ENCODE data around the gene CRISPLD2.
"Not testable (repeated sequence)": the region's sequence is repeated elsewhere in the genome, so short reads cannot be mapped to it uniquely, and the experiment has no call there.

The CRISPLD2 gene

DNA sequence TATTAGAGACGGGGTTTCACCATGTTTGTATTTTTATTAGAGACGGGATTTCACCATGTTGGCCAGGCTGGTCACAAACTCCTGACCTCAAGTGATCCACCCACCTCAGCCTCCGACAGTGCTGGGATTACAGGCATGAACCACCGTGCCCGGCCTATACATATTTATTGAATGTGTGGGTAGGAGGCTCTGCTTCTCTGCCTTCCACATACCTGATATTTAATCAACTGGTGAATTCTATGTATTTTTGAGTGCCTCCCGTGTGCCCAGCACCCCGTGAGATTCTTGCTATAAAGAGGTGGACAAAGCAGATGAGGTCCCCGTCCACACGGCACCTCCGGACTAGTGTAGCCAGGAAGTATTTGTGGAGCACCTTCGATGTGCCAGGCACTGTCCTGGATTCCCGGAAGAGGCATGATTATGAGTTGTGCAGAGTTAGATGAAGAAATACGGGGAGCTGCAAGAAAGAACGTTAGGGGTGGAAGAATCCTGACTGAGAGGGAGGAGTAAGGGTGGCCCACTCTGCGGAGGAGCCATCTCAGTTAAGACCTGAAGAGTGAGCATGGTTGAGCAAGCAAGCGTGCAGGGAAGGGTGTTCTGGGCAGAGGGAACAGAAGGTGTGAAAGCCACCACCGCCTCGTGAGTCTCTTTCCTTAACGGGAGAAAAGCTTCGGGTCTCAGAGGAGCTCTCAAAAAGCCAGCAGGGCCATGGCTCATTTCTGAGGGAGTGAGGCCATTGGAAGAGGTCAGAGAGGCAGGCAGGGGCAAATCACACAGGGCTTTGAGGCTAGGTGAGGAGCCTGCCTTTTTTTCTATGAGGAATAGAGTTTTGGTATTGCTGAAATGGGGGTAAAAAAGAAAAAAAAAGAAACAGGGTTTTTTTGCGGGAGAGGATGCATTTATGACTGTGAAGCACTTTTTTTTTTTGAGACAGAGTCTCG lies 21.2 kb downstream of the CRISPLD2 start:
- DNase-seq (ENCODE audit: low spot score) = no peak

DNA sequence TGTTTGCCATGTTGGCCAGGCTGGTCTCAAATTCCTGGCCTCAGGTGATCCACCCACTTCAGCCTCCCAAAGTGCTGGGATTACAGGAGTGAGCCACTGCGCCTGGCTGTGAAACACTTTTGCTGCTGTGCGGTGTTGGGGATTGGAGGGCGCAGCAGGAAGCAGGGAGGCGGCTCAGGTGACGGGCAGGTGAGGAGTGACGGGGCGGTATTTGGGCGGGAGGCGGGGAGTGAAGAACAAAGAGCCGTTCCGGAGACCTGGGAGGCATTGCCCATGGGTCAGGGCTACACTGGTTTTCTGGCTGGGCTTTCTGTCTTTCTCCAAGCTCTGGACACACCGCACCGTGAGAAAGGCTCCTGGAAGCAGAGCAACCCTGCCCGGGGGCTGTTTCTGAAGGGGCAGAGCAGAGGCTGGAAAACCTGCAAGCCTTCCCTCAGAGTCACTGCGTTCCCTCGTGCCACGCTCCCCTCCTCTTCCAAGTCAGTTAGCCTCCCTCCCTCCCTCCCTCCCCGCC lies 22.1 kb downstream of the CRISPLD2 start:
- DNase-seq (ENCODE audit: low spot score) = no peak

DNA sequence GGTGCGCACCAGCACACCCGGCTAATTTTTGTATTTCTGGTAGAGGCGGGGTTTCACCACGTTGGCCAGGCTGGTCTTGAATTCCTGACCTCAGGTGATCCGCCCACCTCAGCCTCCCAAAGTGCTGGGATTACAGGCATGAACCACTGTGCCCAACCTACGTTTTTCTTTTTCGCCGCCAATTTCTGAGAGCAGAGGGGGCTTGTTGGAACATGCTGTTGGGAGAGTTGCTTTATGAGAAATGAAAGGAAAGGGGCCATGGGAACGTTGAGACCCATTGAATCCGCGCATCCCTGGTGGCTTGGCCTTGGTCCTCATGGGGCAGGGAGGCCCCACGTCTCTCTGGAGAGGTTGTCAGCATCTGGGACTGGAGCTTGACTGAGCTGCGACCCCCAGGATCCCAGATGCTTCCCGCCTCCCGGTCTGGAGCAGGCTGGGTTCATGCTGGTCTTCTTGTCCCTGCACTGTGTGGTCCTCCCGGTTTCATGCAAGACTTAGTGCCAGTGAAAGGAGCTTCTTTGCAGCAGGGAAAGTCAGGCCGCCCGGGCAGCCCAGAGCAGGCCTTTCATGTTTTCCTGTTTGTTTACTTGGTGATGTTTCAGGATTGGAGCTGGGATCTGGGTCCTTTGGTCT lies 22.8 kb downstream of the CRISPLD2 start:
- no peak for DNase-seq (ENCODE audit: low spot score)

DNA sequence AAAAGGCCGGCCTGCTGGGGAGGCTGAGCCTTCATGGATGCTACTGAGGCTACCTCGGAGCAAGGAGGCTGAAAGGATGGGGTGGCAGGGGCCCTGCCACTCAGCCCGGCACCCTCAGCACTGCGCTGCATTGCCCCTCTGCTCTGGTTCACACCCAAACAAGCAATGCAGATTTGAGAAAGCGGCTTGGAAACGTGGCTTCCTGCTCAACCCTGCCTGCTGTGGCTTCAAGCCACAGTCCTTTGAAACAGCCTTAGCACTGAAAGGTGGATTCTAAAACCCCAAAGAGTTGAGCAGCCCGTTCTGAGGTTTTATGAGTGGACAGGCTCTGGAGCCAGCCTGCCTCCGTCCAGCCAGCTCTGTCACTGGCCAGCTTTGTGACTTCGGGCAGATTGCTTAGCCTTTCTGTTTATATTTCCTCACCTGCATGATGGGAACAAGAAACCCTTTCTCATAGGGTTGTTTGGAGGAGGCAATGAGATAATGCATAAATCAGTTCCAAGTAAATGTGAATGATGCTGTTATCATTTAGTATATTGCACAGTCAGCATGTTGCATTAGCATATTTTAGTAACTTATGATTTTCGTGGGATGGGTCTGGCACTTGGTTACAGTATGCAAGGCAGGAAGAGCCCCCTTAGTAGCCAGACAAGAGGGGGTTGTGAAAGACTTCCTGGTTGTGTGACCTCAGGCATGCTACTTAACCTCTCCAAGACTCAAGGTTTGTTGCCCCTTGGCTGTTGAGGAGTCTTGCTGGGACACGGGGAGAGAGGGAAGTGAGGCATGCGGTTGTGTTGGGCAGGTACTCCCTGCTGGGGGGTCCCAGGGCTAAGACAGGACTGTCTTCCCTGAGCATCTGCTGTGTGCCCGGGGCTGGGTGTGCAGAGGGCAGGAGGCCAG lies 23.6 kb downstream of the CRISPLD2 start:
- no peak for DNase-seq (ENCODE audit: low spot score)

DNA sequence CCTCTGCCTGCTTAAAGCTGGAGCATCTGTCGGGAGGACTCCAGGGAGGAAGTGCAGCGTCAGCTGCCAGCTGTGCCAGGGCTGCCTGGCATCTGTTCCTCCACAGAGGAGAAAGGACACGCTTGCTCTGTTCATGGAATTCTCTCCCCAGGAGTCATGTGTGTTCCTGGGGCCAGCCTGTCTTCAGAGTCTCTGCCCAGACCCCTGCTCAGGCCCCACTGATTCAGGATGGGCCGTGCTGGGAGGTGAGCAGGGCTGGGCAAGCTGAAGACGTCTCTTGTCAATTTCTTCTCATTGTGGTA lies 24.2 kb downstream of the CRISPLD2 start:
- DNase-seq (ENCODE audit: low spot score) = no peak

DNA sequence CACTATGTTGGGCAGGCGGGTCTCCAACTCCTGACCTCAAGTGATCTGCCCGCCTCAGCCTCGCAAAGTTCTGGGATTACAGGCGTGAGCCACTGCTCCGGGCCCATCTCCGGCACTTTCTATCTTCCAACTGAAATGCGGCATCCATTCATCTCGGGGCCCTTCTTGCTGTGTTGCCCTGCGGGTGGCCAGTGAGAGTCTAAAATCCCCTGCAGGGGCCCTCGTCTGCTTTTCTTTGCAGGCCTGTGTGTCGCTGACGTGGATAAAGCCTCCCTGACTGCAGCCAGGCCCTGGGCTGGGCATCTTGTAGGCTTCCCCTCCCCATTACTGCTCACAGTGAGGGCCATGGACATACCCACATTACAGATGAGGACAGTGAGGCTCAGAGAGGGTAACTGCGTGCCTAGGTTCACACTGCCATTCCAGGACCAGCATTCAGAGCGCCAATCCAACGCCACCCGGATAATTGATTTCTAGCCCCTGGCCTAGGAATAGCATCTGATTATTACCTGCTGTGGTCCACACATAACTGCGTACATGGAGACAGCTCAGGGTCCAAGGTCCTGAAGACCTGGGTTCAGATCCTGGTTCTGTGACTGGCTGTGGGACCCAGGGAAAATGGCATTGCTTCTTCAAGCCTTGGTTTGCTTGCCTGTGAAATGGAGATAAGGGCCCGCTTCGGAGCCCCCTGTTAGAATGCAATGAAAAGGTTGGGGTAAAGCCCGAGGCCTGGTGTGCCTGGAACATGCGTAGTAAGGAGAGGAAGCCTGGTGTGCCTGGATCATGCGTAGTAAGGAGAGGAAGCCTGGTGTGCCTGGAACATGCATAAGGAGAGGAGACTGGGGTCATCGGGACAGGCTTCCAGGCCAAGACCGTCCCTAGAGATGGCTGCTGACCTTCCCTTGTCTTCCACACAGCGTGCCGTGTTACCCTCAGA lies 25.0 kb downstream of the CRISPLD2 start:
- DNase-seq (ENCODE audit: low spot score) = no peak

DNA sequence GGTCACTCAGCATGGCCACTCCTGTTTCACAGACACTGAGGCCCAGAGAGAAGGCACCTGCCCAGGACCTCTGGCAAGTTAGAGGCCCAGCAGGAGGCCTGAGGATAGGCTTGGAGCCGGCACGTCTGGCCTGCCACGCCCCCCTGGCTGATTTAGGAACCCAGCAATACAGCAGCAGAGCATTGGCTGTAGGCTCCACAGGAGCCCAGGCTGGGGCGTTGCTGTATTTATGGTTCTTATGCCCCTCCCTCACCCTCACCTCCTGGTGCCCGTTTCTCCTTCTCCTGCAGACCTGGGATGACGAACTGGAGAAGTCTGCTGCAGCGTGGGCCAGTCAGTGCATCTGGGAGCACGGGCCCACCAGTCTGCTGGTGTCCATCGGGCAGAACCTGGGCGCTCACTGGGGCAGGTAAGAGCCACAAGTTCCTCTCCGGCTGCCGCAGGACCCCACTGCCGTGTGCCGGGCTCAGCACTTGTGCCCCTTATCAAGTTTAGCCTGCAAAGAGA lies 25.8 kb downstream of the CRISPLD2 start:
- DNase-seq (ENCODE audit: low spot score) = no peak

DNA sequence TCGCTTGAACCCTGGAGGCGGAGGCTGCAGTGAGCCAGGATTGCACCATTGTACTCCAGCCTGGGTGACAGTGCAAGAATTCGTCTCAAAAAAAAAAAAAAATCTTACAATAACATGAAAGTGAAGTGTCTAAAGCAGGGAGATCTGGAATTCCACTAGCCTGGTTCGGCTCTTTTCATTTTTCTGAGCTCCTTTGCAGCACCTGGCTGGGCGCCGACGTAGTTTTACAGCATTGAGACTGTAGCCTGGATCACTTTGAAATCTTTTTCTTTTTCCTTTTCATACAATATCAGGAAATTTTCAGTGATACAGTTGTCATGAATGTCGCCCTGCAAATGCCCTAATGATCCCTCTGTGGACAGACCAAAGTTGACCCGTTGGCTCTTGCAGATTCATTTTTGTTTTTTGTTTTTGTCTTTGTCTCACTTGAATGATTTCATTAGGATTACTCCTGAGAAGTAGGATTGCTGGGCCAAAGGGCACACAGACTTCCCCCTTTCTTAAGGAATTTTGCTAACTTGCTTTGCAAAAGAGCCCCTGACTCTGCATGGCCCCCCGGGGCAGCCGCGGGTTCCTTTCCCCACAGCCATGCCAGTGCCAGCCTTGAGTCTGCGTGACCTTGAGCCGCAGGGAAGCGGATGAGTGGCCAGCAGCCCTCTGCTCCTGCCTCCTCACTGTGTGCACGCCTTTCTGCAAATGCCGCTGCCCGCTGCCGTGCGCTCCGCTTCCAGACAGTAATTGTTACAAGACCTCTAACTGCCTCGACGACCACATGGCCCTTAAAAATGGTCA lies 28.0 kb downstream of the CRISPLD2 start:
- no peak for DNase-seq (ENCODE audit: low spot score)

DNA sequence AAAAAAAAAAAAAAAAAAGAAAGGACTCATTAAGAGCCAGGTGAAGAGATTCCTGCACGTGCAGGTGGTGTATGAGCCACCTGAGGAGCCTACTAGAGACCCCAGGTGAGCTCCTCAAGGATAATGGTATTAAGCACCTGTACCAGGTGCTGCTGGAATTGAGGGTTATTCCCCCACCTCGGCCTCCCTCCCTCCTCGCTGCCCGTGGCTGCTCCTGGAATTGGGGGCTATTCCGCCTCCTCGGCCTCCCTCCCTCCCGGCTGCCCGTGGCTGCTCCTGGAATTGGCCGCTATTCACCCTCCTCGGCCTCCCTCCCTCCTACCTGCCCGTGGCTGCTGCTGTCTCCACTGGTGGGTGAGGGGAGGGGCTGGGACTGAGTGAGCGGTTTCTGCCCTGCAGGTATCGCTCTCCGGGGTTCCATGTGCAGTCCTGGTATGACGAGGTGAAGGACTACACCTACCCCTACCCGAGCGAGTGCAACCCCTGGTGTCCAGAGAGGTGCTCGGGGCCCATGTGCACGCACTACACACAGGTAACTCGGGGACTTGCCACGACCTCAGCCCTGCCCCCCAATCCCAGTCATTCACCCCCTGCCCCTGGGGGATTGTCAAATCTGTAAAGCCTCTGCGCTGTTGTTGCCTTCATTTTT lies 29.3 kb downstream of the CRISPLD2 start:
- no peak for DNase-seq (ENCODE audit: low spot score)

DNA sequence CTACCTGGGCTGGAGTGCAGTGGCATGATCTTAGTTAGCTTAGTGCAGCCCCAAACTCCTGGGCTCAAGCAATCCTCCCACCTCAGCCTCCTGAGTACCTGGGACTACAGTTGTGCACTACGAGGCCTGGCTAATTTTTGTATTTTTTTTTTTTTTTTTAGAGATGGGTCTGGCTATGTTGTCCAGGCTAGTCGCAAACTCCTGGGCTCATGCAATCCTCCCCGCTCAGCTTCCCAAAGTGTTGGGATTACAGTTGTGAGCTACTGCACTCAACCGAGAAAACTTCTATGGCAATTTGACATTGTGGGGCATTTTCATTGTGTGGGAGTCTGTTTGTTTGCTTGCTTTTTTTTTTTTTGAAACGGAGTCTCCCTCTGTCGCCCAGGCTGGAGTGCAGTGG lies 30.0 kb downstream of the CRISPLD2 start:
- no peak for DNase-seq (ENCODE audit: low spot score)

DNA sequence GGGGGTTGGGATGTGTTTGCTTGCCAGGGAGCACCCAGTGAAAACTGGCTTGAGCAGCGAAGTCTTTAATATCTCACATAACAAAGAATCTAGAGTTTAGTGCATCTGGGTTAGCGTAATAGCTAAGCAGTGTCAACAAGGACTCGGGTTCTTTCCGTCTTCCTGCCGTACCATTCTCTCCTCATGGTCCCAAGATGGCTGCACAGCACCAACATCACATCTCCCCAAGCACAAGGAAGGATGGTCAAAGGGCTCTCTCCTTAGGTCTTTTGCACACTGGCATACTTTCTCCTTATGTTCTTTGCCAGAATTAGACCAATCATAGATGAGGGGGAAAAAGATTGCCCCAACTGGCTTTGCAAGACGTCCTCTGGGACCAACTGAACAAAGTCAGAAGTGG lies 30.9 kb downstream of the CRISPLD2 start:
- no peak for DNase-seq (ENCODE audit: low spot score)

DNA sequence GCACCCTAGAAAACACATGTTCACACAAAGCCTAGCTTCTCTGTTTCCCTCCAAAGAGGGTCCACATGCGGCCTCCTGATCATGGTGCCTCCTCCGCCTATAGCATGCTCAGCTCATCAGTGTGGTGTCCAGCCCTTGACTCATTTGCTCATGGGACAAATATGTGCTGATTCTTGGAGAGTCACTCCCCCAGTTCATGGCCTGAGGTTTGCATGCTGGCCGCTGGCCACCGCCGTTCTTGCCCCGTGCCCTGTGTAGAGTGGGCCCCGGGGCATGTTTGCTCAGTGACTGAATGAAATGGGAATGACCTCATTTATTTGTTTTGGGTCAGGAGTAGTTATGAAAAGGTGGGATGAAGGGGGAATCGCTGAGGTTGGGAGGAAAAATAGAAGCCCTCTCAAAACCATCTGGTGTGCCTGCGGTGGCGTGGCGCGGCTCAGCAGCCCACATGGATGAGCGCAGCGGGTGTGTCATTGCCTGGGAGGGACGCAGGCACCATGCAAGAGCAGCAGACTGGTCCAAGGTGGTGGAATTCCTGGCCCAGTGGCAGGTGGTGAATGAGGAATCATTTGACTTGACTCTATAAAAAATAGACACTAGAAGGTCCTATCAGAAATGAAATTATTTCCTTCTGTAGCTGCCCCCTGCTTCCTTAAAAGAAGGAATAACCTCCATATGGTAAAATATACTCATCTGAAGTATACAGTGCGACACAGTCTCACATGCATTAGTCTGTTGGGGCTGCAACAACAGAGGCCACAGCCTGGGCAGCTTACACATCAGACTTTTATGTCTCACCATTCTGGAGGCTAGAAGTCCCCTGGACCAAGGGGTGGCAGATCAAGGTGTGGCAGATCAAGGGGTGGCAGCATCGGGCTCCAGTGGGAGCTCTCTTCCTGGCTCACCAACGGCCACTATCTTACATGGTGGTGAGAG lies 31.7 kb downstream of the CRISPLD2 start:
- DNase-seq (ENCODE audit: low spot score) = no peak

DNA sequence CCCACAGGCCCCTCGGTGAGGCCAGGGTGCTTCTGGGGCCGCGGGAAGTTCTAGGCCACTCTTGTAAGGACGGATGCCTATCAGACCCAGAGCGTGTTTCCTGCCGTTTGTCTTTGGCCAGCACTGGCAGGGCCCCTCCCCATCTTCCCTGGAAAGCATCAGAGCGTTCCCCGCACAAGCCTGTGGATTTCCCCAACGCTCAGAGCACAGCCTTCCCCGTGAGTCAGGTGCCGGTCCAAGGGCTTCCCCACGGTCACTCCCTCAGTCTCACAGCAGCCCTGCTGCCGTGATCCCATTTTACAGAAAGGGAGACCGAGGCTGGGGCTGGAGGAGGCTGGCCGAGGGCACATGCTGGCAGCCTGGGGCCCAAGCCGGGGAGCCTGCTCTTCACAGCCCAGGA lies 33.7 kb downstream of the CRISPLD2 start:
- no peak for DNase-seq (ENCODE audit: low spot score)

DNA sequence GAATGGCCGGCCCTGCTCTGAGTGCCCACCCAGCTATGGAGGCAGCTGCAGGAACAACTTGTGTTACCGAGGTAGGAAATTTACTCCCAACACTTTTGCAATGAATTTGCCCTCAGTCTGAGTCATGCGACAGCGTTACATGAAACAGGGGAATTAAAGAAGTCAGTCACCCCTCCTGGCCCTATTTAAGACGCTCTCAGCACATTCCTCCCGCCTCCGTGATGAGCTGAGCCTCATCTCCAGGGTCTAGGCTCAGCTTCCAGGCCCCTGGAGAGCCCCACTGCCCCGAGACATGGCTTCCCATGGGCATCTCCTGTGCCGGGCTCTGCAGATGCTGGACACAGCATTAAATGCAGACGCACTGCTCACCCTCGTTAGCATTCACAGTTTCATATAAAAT lies 35.0 kb downstream of the CRISPLD2 start:
- DNase-seq (ENCODE audit: low spot score) = no peak

DNA sequence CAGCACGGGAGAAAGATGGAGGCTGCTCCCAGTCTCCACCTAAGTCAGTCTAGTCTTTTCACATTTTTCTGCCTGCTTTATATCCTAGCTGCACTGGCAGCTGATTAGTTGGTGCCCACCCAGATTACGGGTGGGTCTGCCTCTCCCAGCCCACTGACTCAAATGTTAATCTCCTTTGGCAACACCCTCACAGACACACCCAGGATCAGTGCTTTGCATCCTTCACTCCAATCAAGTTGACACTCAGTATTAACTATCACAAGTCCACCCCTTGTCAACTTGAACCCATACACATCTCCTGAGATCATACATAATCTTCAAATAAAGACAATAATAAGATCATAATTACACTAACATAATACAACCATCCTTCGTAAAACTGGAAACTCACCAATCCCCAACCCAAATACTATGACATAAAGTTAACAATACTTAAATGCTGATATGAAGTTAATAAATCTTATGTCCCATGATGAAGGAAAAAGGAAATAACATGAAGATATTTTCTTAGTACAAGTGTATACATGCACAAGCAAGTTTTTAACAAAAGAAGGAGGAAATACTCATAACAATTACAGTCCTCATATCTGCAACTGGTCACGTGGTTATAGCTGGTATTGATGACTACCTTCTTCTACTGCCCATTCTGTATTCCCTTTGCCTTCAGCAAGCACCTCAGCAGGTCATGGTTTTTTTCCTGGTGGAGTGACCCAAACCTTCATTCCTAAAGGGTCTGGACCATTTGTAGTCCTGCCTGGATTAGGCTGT lies 35.8 kb downstream of the CRISPLD2 start:
- DNase-seq (ENCODE audit: low spot score) = not testable (repeated sequence)

DNA sequence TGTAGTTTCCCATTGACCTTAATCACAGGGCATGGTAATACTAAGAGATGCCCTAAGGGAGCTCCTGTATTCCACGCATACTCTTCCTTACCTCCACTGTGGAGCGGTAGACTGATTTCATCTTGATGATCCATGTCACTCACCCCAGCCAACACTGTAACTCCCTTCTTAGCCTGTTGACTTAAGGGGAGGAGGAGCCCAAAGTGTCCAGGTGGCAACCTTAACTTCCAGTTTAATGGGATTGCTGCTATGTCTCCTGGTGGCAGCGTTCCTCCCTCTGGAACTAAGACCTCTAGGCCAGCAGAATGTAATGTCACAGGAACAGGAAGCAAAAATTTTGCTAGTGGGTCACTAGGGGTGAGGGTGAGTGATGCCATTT lies 36.4 kb downstream of the CRISPLD2 start:
- not testable (repeated sequence) for DNase-seq (ENCODE audit: low spot score)

DNA sequence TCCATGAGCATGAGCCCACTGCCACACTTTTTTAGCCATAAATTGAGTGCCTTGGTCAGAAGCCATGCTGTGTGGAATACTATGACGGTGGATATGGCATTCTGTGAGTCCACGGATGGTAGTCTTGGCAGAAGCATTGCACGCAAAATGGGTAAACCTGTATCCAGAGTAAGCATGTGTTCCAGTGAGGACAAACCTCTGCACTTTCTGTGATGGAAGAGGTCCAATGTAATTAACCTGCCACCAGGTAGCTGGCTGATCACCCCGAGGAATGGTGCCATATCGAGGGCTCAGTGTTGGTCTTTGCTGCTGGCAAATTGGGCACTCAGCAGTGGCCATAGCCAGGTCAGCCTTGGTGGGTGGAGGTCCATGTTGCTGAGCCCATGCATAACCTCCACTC lies 37.0 kb downstream of the CRISPLD2 start:
- not testable (repeated sequence) for DNase-seq (ENCODE audit: low spot score)

DNA sequence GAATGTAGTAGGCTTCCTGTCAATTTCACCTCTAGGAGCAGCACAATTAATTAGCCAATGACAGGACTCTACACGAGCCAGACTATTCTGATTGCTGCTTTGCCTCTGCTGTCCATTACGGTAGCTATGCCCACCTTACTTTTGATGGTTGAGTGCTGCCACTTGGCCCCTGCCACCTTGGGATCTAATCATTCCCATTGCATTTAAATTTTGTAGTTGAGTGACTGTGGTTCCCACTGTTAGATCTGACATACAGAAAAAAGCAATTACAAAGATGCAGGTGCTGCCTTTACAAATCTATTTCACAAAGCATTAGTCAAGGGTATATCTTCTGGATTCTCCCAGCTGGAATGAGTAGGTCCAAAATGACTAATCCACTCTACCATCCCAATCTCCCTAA lies 39.9 kb downstream of the CRISPLD2 start:
- no peak for DNase-seq (ENCODE audit: low spot score)
